ENCODE data around the gene ARL11. TPM values are rescaled to one million over a fixed set of nuclear protein-coding genes. Genes with fewer than 3 reads are reported as not detected.

The ARL11 gene
- total RNA-seq, 1 donor from 2014 or later: not detected

- no peaks in the 10 kb centered on the region for H4K20me1 ChIP-seq (ENCODE audit: insufficient read depth, low read length)
- no peak overlapping the region for H3K27ac Mint-ChIP-seq (ENCODE audit: unreplicated experiment)
- H3K27ac ChIP-seq (ENCODE audit: low read depth, low read length): no peak overlapping the region
- FAIRE-seq (no peak), DNase-seq (ENCODE audit: low read depth) (no peak)
- peaks cover 3% of the 10 kb centered on the region for H3K27me3 Mint-ChIP-seq (ENCODE audit: low read depth, unreplicated experiment)
- peaks cover 12% of the 10 kb centered on the region for H3K4me1 Mint-ChIP-seq (ENCODE audit: low read depth, unreplicated experiment)
- no peak overlapping the region for H3K4me3 Mint-ChIP-seq (ENCODE audit: unreplicated experiment)
- H2AFZ ChIP-seq (ENCODE audit: low read depth, low read length): no peak overlapping the region
- H3K9ac ChIP-seq (ENCODE audit: low read length): no peak overlapping the region
- no peak overlapping the region for H3K4me2 ChIP-seq (ENCODE audit: low read length)
- no peaks in the 10 kb centered on the region for H3K36me3 ChIP-seq (ENCODE audit: insufficient read depth, low read length)
- no peaks in the 10 kb centered on the region for H3K36me3 Mint-ChIP-seq (ENCODE audit: low read depth, unreplicated experiment)
- no peaks in the 10 kb centered on the region for H3K27me3 ChIP-seq (ENCODE audit: insufficient read depth, low read length)
- no peaks in the 10 kb centered on the region for H3K9me3 Mint-ChIP-seq (ENCODE audit: unreplicated experiment)
- TF ChIP-seq EZH2 (IDR thresholded peaks at IDR 0.05; ENCODE audit: insufficient read depth, low read length): no peak
- TF ChIP-seq, protein P1, sequence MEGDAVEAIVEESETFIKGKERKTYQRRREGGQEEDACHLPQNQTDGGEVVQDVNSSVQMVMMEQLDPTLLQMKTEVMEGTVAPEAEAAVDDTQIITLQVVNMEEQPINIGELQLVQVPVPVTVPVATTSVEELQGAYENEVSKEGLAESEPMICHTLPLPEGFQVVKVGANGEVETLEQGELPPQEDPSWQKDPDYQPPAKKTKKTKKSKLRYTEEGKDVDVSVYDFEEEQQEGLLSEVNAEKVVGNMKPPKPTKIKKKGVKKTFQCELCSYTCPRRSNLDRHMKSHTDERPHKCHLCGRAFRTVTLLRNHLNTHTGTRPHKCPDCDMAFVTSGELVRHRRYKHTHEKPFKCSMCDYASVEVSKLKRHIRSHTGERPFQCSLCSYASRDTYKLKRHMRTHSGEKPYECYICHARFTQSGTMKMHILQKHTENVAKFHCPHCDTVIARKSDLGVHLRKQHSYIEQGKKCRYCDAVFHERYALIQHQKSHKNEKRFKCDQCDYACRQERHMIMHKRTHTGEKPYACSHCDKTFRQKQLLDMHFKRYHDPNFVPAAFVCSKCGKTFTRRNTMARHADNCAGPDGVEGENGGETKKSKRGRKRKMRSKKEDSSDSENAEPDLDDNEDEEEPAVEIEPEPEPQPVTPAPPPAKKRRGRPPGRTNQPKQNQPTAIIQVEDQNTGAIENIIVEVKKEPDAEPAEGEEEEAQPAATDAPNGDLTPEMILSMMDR (IDR thresholded peaks at IDR 0.05; ENCODE audit: insufficient read depth, low read depth, low read length): no peak
- no peaks in the 10 kb centered on the region for H3K79me2 ChIP-seq (ENCODE audit: insufficient read depth, low read length)
- no peaks in the 10 kb centered on the region for H3K9me3 ChIP-seq (ENCODE audit: insufficient read depth, low read depth, low read length)
- H3K4me1 ChIP-seq (ENCODE audit: insufficient read depth, low read length): peaks cover 3% of the 10 kb centered on the region
- H3K4me3 ChIP-seq (ENCODE audit: insufficient read depth, low read depth, low read length): no peak overlapping the region
Observed at GRCh38 chr13:49622174-49622946, 5.9 kb upstream of the ARL11 start.

GRCh38 chr13:49624229-49624628, 4.1 kb upstream of the ARL11 start:
- Histone ChIP-seq H3K36me3 (ENCODE audit: insufficient read depth, low read length) (no peaks in the 10 kb centered on the region), H4K20me1 (ENCODE audit: insufficient read depth, low read length) (no peaks in the 10 kb centered on the region), H3K4me3 (ENCODE audit: insufficient read depth, low read depth, low read length) (no peak overlapping the region), H3K4me2 (ENCODE audit: low read length) (no peak overlapping the region), H3K27me3 (ENCODE audit: insufficient read depth, low read length) (no peaks in the 10 kb centered on the region), H2AFZ (ENCODE audit: low read depth, low read length) (no peak overlapping the region), H3K9me3 (ENCODE audit: insufficient read depth, low read depth, low read length) (no peaks in the 10 kb centered on the region), H3K79me2 (ENCODE audit: insufficient read depth, low read length) (no peaks in the 10 kb centered on the region), H3K9ac (ENCODE audit: low read length) (no peak overlapping the region), H3K27ac (ENCODE audit: low read depth, low read length) (no peak overlapping the region), H3K4me1 (ENCODE audit: insufficient read depth, low read length) (peaks cover 3% of the 10 kb centered on the region)
- Mint-ChIP-seq H3K27me3 (ENCODE audit: low read depth, unreplicated experiment) (peaks cover 3% of the 10 kb centered on the region), H3K36me3 (ENCODE audit: low read depth, unreplicated experiment) (no peaks in the 10 kb centered on the region), H3K9me3 (ENCODE audit: unreplicated experiment) (no peaks in the 10 kb centered on the region), H3K4me3 (ENCODE audit: unreplicated experiment) (no peak overlapping the region), H3K27ac (ENCODE audit: unreplicated experiment) (no peak overlapping the region), H3K4me1 (ENCODE audit: low read depth, unreplicated experiment) (peaks cover 11% of the 10 kb centered on the region)
- FAIRE-seq (no peak), DNase-seq (ENCODE audit: low read depth) (no peak)
- TF ChIP-seq EZH2 (IDR thresholded peaks at IDR 0.05; ENCODE audit: insufficient read depth, low read length): no peak
- TF ChIP-seq, protein P1 (IDR thresholded peaks at IDR 0.05; ENCODE audit: insufficient read depth, low read depth, low read length): no peak

All from astrocyte (in vitro differentiated cells and primary cell).